GM12878 (cell line): Measurements from ENCODE around the gene TMCC3.

Experiments
- CBFB ChIP-seq: IDR thresholded peaks from 2 replicates; pipeline ENCODE4 v1.6.1; 2016; ENCODE audit warnings: antibody characterized with exemption, low read depth
- ESRRA ChIP-seq: IDR thresholded peaks from 2 replicates; pipeline ENCODE4 v1.6.1; 2012; ENCODE audit warnings: mild to moderate bottlenecking, low read length, improper control_type of control experiment
- EZH2 ChIP-seq: IDR thresholded peaks from 2 replicates; pipeline ENCODE4 v1.6.1; 2012; ENCODE audit warnings: low read depth, mild to moderate bottlenecking, control low read depth, inconsistent platforms, low read length, borderline replicate concordance; ENCODE audit not compliant: control insufficient read depth
- FOXK2 ChIP-seq: fragments of 450-650 bp; IDR thresholded peaks from 2 replicates; pipeline ENCODE4 v1.6.1; 2017; ENCODE audit warnings: mild to moderate bottlenecking, moderate library complexity
- GABPA ChIP-seq: IDR thresholded peaks from 2 replicates; pipeline ENCODE4 v1.6.1; 2014; ENCODE audit warnings: antibody characterized with exemption, low read depth, mild to moderate bottlenecking, inconsistent platforms
- NR2C2 ChIP-seq: IDR thresholded peaks from 2 replicates; pipeline ENCODE4 v1.6.1; 2011; ENCODE audit warnings: borderline replicate concordance, low read depth; ENCODE audit not compliant: control insufficient read depth, insufficient read length
- TARDBP ChIP-seq: IDR thresholded peaks from 2 replicates; pipeline ENCODE4 v1.6.1; 2016; ENCODE audit warnings: borderline replicate concordance
- ZNF384 ChIP-seq: IDR thresholded peaks from 2 replicates; pipeline ENCODE4 v1.6.1; 2012; ENCODE audit warnings: low read depth, mild to moderate bottlenecking, low read length, improper control_type of control experiment, borderline replicate concordance
- ZZZ3 ChIP-seq: IDR thresholded peaks from 2 replicates; pipeline ENCODE4 v1.6.1; 2011; ENCODE audit warnings: low read depth; ENCODE audit not compliant: control insufficient read depth, insufficient read length
- TF ChIP-seq, protein P1 (sequence below), 3 experiments: IDR thresholded peaks in 2 of 3; conservative IDR thresholded peaks in 1 of 3; 2 replicates each; pipeline ENCODE4 v1.5.1; 2011; ENCODE audit warnings: low read depth in 3 of 3, low read length in 3 of 3, mild to moderate bottlenecking in 3 of 3, control low read depth in 2 of 3, moderate library complexity in 2 of 3, inconsistent platforms in 1 of 3, mixed read lengths in 1 of 3; ENCODE audit not compliant: control insufficient read depth in 2 of 3, insufficient read depth in 1 of 3; ENCODE audit errors: extremely low read depth in 1 of 3

DNA sequence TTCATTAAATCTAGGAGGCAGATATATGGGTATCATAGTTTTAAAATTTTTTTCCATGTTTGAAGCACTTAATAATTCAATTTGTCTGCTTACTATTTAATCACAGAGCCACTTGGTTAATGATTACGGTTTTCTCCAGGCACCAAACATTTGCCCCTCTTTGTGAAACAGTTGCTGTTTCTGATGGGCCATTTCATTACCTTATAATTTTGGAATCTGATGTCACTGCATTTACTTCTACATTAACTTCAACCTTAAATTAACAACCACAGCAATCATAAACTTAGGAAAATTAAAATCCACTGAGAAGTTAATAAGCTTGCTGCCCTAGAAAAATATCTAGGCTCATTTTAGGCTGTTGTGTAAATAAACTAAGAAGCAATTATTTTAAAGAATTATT, 17.0 kb downstream of the TMCC3 start:
- TF ChIP-seq ZNF384 (no peak), TARDBP (no peak), CBFB (no peak), GABPA (no peak), NR2C2 (no peak), FOXK2 (no peak), EZH2 (no peak), ZZZ3 (no peak), ESRRA (no peak)
- TF ChIP-seq, protein P1, sequence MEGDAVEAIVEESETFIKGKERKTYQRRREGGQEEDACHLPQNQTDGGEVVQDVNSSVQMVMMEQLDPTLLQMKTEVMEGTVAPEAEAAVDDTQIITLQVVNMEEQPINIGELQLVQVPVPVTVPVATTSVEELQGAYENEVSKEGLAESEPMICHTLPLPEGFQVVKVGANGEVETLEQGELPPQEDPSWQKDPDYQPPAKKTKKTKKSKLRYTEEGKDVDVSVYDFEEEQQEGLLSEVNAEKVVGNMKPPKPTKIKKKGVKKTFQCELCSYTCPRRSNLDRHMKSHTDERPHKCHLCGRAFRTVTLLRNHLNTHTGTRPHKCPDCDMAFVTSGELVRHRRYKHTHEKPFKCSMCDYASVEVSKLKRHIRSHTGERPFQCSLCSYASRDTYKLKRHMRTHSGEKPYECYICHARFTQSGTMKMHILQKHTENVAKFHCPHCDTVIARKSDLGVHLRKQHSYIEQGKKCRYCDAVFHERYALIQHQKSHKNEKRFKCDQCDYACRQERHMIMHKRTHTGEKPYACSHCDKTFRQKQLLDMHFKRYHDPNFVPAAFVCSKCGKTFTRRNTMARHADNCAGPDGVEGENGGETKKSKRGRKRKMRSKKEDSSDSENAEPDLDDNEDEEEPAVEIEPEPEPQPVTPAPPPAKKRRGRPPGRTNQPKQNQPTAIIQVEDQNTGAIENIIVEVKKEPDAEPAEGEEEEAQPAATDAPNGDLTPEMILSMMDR (IDR thresholded peaks at IDR 0.05 in 2 of 3, conservative IDR thresholded peaks at IDR 0.05 in 1 of 3; ENCODE audit: control insufficient read depth in 2 of 3, extremely low read depth in 1 of 3, insufficient read depth in 1 of 3, low read depth in 3 of 3, low read length in 3 of 3): no peak
